Spleen (tissue), 11 donors: ENCODE data around the gene ZNF443. TPM values are rescaled to one million over a fixed set of nuclear protein-coding genes. Genes with fewer than 3 reads are reported as not detected.
A peak's percentile ranks its signal among the peaks of the same experiment; 100 is the strongest.
"Not testable (repeated sequence)": the region's sequence is repeated elsewhere in the genome, so short reads cannot be mapped to it uniquely, and the experiment has no call there.

Experiments used
- DNase-seq: peaks from one replicate; pipeline ENCODE4 v3.0.0-alpha.2; 2020
- H3K27ac ChIP-seq, 8 donors: fragments of 200-600 bp; sonication (generic) in 7 of 8; 1 replicate in 4 of 8; 2 replicates in 4 of 8; pipeline versions ENCODE4 v1.5.0 to v1.8.0; 2016 to 2021; ENCODE audit warnings: inconsistent platforms in 4 of 8, mild to moderate bottlenecking in 4 of 8, moderate library complexity in 1 of 8
- H3K27me3 ChIP-seq, 7 donors: fragments of 200-600 bp; sonication (generic) in 6 of 7; replicated peaks in 1 of 7; 1 replicate in 4 of 7; 2 replicates in 3 of 7; pipeline versions ENCODE4 v1.5.0 to v1.8.0; 2016 to 2021; ENCODE audit warnings: inconsistent platforms in 3 of 7, mild to moderate bottlenecking in 1 of 7
- H3K36me3 ChIP-seq, 6 donors: fragments of 200-600 bp; sonication (generic) in 5 of 6; 1 replicate in 4 of 6; 2 replicates in 2 of 6; pipeline versions ENCODE4 v1.5.0 to v1.8.0; 2016 to 2021; ENCODE audit warnings: inconsistent platforms in 2 of 6
- H3K4me1 ChIP-seq, 6 donors: fragments of 200-600 bp; sonication (generic) in 5 of 6; 1 replicate in 3 of 6; 2 replicates in 3 of 6; pipeline versions ENCODE4 v1.5.0 to v1.8.0; 2016 to 2021; ENCODE audit warnings: inconsistent platforms in 3 of 6
- H3K4me3 ChIP-seq, 8 donors: fragments of 200-600 bp; sonication (generic) in 7 of 8; 1 replicate in 4 of 8; 2 replicates in 4 of 8; pipeline versions ENCODE4 v1.5.0 to v1.8.0; 2016 to 2021; ENCODE audit warnings: inconsistent platforms in 4 of 8, mild to moderate bottlenecking in 4 of 8, moderate library complexity in 2 of 8
- H3K9me3 ChIP-seq, 8 donors: fragments of 200-600 bp; sonication (generic) in 7 of 8; 1 replicate in 4 of 8; 2 replicates in 4 of 8; pipeline versions ENCODE4 v1.5.0 to v1.8.0; 2016 to 2021; ENCODE audit warnings: inconsistent platforms in 4 of 8
- POLR2A ChIP-seq, 3 donors: fragments of 450-650 bp; IDR thresholded peaks; one replicate each; pipeline ENCODE4 v1.5.1; 2017; ENCODE audit warnings: antibody characterized with exemption in 3 of 3, mild to moderate bottlenecking in 1 of 3
- POLR2AphosphoS5 ChIP-seq, 3 donors: sonication (generic); formaldehyde crosslinking; IDR thresholded peaks; one replicate each; pipeline ENCODE4 v1.5.1; 2017; ENCODE audit warnings: antibody characterized with exemption in 3 of 3
- WGBS, 5 donors: extraction: QIAGEN DNeasy Blood & Tissue Kit in 3 of 5; methylation state at CpG; one replicate each; pipeline versions ENCODE4 v1.1.5 to v1.1.7; 2013 to 2018; 5-methylcytosine and 5-hydroxymethylcytosine counted together
- intact Hi-C: fragments of 100-400 bp; cut with DNase I; formaldehyde crosslinking; loops from one replicate; pipeline ENCODE4 v1.15.0; 2023; ENCODE audit warnings: low total_unique reads
- polyA plus RNA-seq, 3 donors: library from polyadenylated mRNA; stranded (reverse); fragments of 200-250 nt; gene quantifications; one replicate each; pipeline ENCODE4 v1.2.1, GENCODE V29; 2013
- total RNA-seq, 7 donors: library from RNA; depleted of rRNA in 3 of 7; stranded (reverse); fragments of >200 nt in 3 of 7; fragmentation: NEBNext Ultra II Directional in 4 of 7; extraction: Animal tissue kit (Norgen Biotek cat#: 25700) in 4 of 7; gene quantifications; one replicate each; pipeline versions ENCODE4 v1.1.0 to v1.2.1, GENCODE V29; 2016 to 2021
- TF ChIP-seq, protein P1 (sequence below), 11 experiments: fragments of 200-600 bp in 7 of 11; fragments of 450-650 bp in 4 of 11; sonication (generic) in 4 of 11; IDR thresholded peaks in 8 of 11; conservative IDR thresholded peaks in 3 of 11; 1 replicate in 7 of 11; 2 replicates in 4 of 11; pipeline versions ENCODE4 v1.4.0 to v1.8.0; 2016 to 2021; ENCODE audit warnings: antibody characterized with exemption in 11 of 11, inconsistent platforms in 4 of 11, mild to moderate bottlenecking in 1 of 11
- donor health status: healthy with polysubstance abuse.
- donor health status: DM: no; HTN: no; CAD: no; lungs with moderate emphysema.
- donor health status: DM: no; HTN: no; CAD: no.
- donor health status: Bipolar disorder and iron deficiency.
- donor health status: healthy.
- donor health status: DM: no; HTN: no; CAD: no.
- donor health status: DM: yes; HTN: yes; CAD: no.

ZNF443 gene
- total and polyA plus RNA-seq, 10 donors = 1.4 to 9.7 (median 4.1) TPM

DNA sequence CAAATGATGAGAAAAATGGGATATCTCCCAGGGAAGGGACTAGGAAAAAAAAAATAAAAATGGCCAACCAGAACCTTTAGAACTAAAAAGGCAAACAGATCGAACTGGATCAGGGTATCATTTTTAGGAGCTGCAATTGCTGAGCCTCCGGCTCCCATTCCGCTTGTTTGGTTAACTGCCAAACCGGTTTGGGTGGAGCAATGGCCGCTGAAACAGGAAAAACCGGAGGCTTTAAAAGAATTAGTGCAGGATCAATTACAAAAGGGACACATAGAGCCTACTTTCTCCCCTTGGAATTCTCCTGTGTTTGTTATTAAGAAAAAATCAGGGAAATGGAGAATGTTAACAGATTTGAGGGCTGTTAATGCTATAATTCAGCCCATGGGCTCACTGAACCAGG is 12.7 kb upstream of the ZNF443 start:
- no peak for DNase-seq
- intact Hi-C loops = no loop called here
- no peak overlapping the region for H3K27ac ChIP-seq
- H3K9me3 ChIP-seq = peaks cover 0 to 100% (median 68%) of the 10 kb centered on the region in 8 donors
- TF ChIP-seq POLR2AphosphoS5 (IDR thresholded peaks at IDR 0.05) (no peak), POLR2A (IDR thresholded peaks at IDR 0.05) (no peak)
- TF ChIP-seq, protein P1, sequence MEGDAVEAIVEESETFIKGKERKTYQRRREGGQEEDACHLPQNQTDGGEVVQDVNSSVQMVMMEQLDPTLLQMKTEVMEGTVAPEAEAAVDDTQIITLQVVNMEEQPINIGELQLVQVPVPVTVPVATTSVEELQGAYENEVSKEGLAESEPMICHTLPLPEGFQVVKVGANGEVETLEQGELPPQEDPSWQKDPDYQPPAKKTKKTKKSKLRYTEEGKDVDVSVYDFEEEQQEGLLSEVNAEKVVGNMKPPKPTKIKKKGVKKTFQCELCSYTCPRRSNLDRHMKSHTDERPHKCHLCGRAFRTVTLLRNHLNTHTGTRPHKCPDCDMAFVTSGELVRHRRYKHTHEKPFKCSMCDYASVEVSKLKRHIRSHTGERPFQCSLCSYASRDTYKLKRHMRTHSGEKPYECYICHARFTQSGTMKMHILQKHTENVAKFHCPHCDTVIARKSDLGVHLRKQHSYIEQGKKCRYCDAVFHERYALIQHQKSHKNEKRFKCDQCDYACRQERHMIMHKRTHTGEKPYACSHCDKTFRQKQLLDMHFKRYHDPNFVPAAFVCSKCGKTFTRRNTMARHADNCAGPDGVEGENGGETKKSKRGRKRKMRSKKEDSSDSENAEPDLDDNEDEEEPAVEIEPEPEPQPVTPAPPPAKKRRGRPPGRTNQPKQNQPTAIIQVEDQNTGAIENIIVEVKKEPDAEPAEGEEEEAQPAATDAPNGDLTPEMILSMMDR (IDR thresholded peaks at IDR 0.05 in 8 of 11, conservative IDR thresholded peaks at IDR 0.05 in 3 of 11) = no peak
- no peaks in the 10 kb centered on the region for H3K27me3 ChIP-seq
- peaks cover 0 to 2% (median 0%) of the 10 kb centered on the region in 6 donors for H3K36me3 ChIP-seq
- no peak overlapping the region for H3K4me3 ChIP-seq
- 68 to 87% (median 72%) methylated on average over 6 of the region's 6 CpGs for WGBS, 5 donors
- no peaks in the 10 kb centered on the region for H3K4me1 ChIP-seq

DNA sequence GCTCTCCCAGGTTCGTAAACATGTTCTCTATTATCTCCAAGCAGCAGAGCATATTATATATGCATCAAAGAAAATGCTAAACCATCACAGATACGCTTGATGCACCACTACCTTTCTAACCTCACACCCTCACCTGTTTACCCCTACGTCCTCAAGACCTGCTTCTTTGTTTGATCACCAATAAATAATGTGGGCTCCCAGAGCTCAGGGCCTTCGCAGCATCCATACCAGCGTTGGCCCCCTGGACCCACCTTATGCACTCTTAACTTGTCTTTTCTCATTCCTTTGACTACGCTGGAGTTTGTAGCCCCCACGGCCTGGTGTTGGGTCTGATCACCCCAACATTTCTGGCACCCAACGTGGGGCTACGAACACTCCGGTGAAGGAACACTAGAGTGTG is 10.0 kb upstream of the ZNF443 start:
- Histone ChIP-seq H3K36me3 (no peaks in the 10 kb centered on the region), H3K27me3 (no peaks in the 10 kb centered on the region), H3K9me3 (peaks cover 0 to 89% (median 53%) of the 10 kb centered on the region in 8 donors), H3K4me3 (no peak overlapping the region), H3K4me1 (no peaks in the 10 kb centered on the region), H3K27ac (no peak overlapping the region)
- TF ChIP-seq POLR2A (IDR thresholded peaks at IDR 0.05) (no peak), POLR2AphosphoS5 (IDR thresholded peaks at IDR 0.05) (no peak)
- TF ChIP-seq, protein P1 (IDR thresholded peaks at IDR 0.05 in 8 of 11, conservative IDR thresholded peaks at IDR 0.05 in 3 of 11) = no peak
- intact Hi-C loops = no loop called here
- no peak for DNase-seq
- WGBS, 5 donors = 74 to 96% (median 83%) methylated on average over 10 of the region's 10 CpGs

DNA sequence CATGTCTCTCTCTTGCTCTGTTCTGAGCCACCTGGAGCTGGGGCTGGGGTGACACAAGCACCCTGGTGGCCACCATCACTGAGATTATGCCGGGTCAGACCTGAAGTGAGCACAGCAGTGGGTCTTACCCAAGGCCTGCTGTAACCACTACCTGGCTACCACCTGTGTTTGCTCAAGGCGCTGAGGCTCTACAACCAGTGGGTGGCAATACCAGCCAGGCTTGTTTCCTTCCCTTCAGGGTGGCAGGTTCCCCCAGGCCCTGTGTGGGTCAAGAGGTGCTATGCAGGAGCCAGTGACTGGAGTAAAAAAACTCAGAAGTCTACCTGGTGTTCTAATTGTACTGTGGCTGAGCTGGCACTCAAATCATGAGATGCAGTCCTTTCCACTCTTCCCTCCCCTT is 8.0 kb upstream of the ZNF443 start:
- H3K27ac ChIP-seq = no peak overlapping the region
- TF ChIP-seq POLR2A (IDR thresholded peaks at IDR 0.05) (no peak), POLR2AphosphoS5 (IDR thresholded peaks at IDR 0.05) (no peak)
- TF ChIP-seq, protein P1 (IDR thresholded peaks at IDR 0.05 in 8 of 11, conservative IDR thresholded peaks at IDR 0.05 in 3 of 11) = no peak
- no peaks in the 10 kb centered on the region for H3K27me3 ChIP-seq
- H3K4me3 ChIP-seq = no peak overlapping the region
- WGBS, 5 donors = 44 to 100% (median 71%) methylated on average over 2 of the region's 2 CpGs
- no peaks in the 10 kb centered on the region for H3K36me3 ChIP-seq
- intact Hi-C loops = no loop called here
- peaks cover 0 to 87% (median 59%) of the 10 kb centered on the region in 8 donors for H3K9me3 ChIP-seq
- no peak for DNase-seq
- H3K4me1 ChIP-seq = no peaks in the 10 kb centered on the region

DNA sequence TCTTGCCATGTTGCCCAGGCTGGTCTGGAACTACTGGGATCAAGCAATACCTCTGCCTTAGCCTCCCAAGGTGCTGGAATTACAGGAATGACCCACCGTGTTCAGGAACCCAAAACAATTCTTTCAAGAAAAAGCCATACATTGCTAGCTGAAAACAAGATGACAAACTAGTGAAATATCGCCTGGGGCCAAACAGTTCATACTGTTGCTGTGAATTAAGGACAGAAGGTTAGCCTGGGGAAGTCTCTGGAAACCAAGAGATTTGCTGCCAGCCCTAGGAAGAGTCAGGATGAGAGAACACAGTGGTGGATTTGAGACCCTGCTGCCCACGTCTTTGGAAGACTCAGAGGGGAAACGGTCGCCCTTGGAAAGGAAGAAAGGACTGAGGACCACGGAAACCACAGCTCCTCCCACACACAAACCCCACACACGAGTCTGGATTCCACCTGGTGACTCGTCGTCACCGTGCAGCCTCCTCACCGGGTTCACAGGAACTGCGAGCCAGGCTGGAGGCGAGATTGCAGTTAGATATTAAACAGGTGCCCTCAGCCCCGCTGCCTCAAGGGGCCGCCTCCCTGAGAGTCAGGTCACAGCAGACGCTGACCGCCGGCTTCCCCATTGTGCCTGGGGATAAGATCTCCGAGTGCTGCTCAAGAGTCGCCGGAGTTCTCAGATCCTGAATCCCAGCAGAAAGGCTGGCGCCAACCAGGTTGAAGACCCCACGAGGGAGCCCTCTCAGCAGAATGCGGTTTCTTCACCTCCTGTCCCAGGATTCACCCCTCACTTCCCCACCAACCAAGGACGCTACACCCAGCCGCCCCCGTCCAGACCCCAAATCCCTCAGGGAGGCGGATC is 908 bp downstream of the ZNF443 start:
- intact Hi-C loops, H3K36me3 ChIP-seq, H3K27me3 ChIP-seq: not testable (repeated sequence)
- DNase-seq = peak; percentile 78
- WGBS, 5 donors = 2 to 3% (median 2%) methylated on average over 8 to 28 of the region's 28 CpGs
- H3K4me1 ChIP-seq = peaks cover 0 to 17% (median 3%) of the 10 kb centered on the region in 6 donors
- peak overlapping the region in 7 of 8 donors; percentile 27 to 90 (median 83) for H3K27ac ChIP-seq
- H3K4me3 ChIP-seq = peak overlapping the region; percentile 64 to 93 (median 76)
- H3K9me3 ChIP-seq = peaks cover 0 to 21% (median 12%) of the 10 kb centered on the region in 8 donors

DNA sequence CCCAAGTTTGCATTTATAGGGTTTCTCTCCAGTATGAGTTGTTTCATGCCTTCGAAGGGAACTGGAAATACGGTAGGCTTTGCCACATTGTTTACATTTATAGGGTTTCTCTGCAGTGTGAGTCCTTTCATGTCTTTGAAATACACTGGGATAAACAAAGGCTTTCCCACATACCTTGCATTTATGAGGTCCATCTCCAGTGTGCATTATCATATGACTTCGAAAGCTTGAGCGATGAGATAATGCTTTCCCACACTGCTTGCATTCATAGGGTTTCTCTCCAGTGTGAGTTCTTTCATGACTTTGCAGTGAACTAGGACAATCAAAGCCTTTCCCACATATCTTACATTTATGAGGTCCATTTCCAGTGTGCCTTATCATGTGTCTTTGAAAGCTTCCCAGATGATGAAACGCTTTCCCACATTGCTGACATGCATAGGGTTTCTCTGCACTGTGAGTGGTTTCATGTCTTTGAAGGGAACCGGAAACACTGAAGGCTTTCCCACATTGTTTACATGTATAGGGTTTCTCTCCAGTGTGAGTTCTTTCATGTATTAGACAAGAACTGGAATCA is 10.0 kb downstream of the ZNF443 start:
- intact Hi-C loops, H3K27me3 ChIP-seq, H3K4me3 ChIP-seq, DNase-seq, H3K4me1 ChIP-seq, H3K27ac ChIP-seq: not testable (repeated sequence)
- peaks cover 7 to 40% (median 16%) of the 10 kb centered on the region in 6 donors for H3K36me3 ChIP-seq
- WGBS, 5 donors = 93 to 99% (median 96%) methylated on average over 6 of the region's 6 CpGs
- H3K9me3 ChIP-seq = peaks cover 5 to 83% (median 38%) of the 10 kb centered on the region in 8 donors
